ENCODE results near the gene MGMT.

DNA sequence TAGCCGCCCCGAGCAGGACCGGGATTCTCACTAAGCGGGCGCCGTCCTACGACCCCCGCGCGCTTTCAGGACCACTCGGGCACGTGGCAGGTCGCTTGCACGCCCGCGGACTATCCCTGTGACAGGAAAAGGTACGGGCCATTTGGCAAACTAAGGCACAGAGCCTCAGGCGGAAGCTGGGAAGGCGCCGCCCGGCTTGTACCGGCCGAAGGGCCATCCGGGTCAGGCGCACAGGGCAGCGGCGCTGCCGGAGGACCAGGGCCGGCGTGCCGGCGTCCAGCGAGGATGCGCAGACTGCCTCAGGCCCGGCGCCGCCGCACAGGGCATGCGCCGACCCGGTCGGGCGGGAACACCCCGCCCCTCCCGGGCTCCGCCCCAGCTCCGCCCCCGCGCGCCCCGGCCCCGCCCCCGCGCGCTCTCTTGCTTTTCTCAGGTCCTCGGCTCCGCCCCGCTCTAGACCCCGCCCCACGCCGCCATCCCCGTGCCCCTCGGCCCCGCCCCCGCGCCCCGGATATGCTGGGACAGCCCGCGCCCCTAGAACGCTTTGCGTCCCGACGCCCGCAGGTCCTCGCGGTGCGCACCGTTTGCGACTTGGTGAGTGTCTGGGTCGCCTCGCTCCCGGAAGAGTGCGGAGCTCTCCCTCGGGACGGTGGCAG is at the start of gene MGMT:
- TF ChIP-seq, protein P1, sequence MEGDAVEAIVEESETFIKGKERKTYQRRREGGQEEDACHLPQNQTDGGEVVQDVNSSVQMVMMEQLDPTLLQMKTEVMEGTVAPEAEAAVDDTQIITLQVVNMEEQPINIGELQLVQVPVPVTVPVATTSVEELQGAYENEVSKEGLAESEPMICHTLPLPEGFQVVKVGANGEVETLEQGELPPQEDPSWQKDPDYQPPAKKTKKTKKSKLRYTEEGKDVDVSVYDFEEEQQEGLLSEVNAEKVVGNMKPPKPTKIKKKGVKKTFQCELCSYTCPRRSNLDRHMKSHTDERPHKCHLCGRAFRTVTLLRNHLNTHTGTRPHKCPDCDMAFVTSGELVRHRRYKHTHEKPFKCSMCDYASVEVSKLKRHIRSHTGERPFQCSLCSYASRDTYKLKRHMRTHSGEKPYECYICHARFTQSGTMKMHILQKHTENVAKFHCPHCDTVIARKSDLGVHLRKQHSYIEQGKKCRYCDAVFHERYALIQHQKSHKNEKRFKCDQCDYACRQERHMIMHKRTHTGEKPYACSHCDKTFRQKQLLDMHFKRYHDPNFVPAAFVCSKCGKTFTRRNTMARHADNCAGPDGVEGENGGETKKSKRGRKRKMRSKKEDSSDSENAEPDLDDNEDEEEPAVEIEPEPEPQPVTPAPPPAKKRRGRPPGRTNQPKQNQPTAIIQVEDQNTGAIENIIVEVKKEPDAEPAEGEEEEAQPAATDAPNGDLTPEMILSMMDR (IDR thresholded peaks at IDR 0.05; ENCODE audit: low read length): no peak
- TF ChIP-seq EZH2 (IDR thresholded peaks at IDR 0.05; ENCODE audit: borderline replicate concordance, low read length): no peak

Measured in OCI-LY1 (cell line).